ENCODE measurements around the gene LTBP2. TPM values are rescaled to one million over a fixed set of nuclear protein-coding genes. Genes with fewer than 3 reads are reported as not detected.

LTBP2 gene
- total RNA-seq, 1 experiment from 2014 or later: 1.5 TPM

DNA sequence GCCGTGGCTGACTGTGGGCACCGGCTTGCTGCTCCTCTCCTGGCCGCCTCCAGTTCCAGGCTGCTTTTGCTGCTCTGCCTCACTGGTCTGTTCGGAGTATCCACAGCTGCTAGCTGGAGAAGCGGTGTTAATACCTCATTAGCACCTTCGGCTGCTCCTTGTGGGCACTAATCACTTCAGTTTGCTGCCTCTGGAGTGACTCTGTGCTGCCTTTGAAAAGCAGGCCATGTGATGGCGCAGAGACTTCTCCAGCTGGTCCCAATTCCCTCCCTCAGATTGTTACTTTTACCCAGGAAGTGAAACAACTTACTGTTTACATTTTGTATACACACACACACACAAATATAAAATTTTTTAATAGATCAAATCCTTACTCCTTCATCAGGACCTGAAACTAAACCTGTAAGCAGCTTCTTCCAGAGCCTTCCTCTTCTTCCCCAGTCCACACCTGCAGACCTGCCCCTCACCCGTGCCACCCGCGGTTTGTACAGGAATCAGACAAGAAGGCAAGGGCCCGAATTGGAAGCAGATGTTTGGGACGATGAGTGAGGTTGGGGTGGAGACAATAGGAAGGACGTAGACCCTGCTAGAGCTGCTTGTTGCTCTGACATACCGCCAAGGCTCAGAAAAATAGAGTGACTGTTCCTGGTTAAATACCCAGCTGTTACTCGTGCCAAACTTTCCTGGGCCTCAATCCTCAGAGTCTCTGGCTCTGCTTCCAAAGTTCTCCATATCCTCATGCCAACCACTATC is 41.5 kb upstream of the LTBP2 start:
- no peaks in the 10 kb centered on the region; a peak in 1 of 4 replicates for H3K36me3 ChIP-seq (ENCODE audit: control insufficient read depth in 1 of 2, insufficient read depth in 2 of 2, low read length in 2 of 2)
- intact Hi-C loops (cut with micrococcal nuclease): no loop called here
- ATAC-seq (no peak), DNase-seq (ENCODE audit: low read depth, low spot score) (no peak)
- no peaks in the 10 kb centered on the region for H3K9me2 ChIP-seq (ENCODE audit: insufficient read depth)
- H3K27me3 ChIP-seq (ENCODE audit: insufficient read depth, low read length): no peaks in the 10 kb centered on the region
- H3K79me2 ChIP-seq (ENCODE audit: insufficient read depth, low read length): no peaks in the 10 kb centered on the region
- H3K27ac ChIP-seq (ENCODE audit: low read depth, low read length): no peak overlapping the region
- no peak overlapping the region for H3K9ac ChIP-seq (ENCODE audit: low read length)
- H3K9me3 ChIP-seq (ENCODE audit: control insufficient read depth in 1 of 2, insufficient read depth in 1 of 2, low read depth in 1 of 2, low read length in 2 of 2): no peaks in the 10 kb centered on the region
- ChIA-PET POLR2A (no interaction called here), CTCF (no interaction called here), RAD21 (ENCODE audit: low non-redundant PET in 1 of 2, low total read pairs in 2 of 2, uncharacterized antibody in 2 of 2, unreplicated experiment in 2 of 2) (no interaction called here)
- H3K4me2 ChIP-seq (ENCODE audit: low read length): no peak overlapping the region
- H3K4me3 ChIP-seq (replicated peaks in 1 of 2; ENCODE audit: low read depth in 1 of 2, low read length in 2 of 2): no peak overlapping the region
- BruUV-seq (replicated peaks): no TSS peak
- H3K4me1 ChIP-seq (ENCODE audit: control insufficient read depth in 1 of 2, insufficient read depth in 2 of 2, low read length in 2 of 2): no peaks in the 10 kb centered on the region
- no peaks in the 10 kb centered on the region for H4K20me1 ChIP-seq (ENCODE audit: insufficient read depth)
- TF ChIP-seq CEBPB (IDR thresholded peaks at IDR 0.05; ENCODE audit: low read depth) (no peak), ZFX (IDR thresholded peaks at IDR 0.05) (no peak), EGR1 (IDR thresholded peaks at IDR 0.05; ENCODE audit: low read depth) (no peak), ELF1 (IDR thresholded peaks at IDR 0.05; ENCODE audit: borderline replicate concordance, low read depth) (no peak), POLR2A (IDR thresholded peaks at IDR 0.05; ENCODE audit: borderline replicate concordance, extremely low read depth, insufficient read depth, insufficient read length) (no peak), YY1 (IDR thresholded peaks at IDR 0.05; ENCODE audit: extremely low read depth, insufficient replicate concordance, low read depth, low read length) (no peak), JUND (IDR thresholded peaks at IDR 0.05) (no peak), ATF3 (IDR thresholded peaks at IDR 0.05) (no peak)
- TF ChIP-seq, protein P1, sequence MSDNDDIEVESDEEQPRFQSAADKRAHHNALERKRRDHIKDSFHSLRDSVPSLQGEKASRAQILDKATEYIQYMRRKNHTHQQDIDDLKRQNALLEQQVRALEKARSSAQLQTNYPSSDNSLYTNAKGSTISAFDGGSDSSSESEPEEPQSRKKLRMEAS (IDR thresholded peaks at IDR 0.05): no peak
- TF ChIP-seq, protein P2, sequence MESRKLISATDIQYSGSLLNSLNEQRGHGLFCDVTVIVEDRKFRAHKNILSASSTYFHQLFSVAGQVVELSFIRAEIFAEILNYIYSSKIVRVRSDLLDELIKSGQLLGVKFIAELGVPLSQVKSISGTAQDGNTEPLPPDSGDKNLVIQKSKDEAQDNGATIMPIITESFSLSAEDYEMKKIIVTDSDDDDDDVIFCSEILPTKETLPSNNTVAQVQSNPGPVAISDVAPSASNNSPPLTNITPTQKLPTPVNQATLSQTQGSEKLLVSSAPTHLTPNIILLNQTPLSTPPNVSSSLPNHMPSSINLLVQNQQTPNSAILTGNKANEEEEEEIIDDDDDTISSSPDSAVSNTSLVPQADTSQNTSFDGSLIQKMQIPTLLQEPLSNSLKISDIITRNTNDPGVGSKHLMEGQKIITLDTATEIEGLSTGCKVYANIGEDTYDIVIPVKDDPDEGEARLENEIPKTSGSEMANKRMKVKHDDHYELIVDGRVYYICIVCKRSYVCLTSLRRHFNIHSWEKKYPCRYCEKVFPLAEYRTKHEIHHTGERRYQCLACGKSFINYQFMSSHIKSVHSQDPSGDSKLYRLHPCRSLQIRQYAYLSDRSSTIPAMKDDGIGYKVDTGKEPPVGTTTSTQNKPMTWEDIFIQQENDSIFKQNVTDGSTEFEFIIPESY (IDR thresholded peaks at IDR 0.05; ENCODE audit: extremely low read depth, insufficient replicate concordance, low read length): no peak
- H2AFZ ChIP-seq (ENCODE audit: low read depth, low read length, poor library complexity, severe bottlenecking): no peak overlapping the region
